Stimulated activated CD8-positive, alpha-beta memory T cell treated with anti-CD3 and anti-CD28 coated beads, Interleukin-4, amount 100 ng/mL, for 1 hour (primary cell): ENCODE data around the gene COX10.

ENCODE experiments used
- DNase-seq, 2 donors: peaks; one replicate each; pipeline ENCODE4 v3.0.0-alpha.2; 2020; ENCODE audit warnings: low read depth in 2 of 2, low spot score in 1 of 2

Gene COX10

DNA sequence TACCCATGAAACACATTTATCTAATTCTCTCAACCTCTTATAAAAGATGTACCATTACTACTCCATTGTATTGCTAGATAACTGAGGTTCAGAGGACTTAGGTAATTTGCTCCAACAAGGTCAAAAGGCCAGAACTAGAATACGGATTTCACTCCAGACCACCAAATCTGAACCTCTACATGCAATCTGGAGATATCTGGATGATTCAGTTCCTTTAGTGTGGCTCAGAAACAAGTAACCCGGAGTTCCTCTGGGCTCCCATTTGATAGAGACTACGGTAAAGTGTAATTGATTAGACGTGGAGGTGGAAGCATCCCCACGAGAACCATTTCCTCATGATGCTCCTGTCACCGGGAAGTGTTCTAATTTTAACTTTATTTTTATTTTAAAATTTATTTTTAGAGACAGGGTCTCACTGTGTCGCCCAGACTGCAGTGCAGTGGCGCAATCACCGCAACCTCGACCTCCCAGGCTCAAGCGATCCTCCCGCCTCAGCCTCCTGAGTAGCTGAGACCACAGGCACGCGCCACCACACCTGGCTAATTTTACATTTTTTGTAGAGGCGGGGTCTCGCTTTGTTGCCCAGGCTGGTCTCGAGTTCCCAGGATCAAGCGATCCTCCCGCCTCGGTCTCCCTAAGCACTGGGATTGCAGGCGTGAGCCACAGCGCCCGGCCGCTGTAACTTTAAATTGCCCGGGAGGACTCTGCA lies 608 bp upstream of the COX10 start:
- DNase-seq: peak in 1 of 2 donors; percentile 3

DNA sequence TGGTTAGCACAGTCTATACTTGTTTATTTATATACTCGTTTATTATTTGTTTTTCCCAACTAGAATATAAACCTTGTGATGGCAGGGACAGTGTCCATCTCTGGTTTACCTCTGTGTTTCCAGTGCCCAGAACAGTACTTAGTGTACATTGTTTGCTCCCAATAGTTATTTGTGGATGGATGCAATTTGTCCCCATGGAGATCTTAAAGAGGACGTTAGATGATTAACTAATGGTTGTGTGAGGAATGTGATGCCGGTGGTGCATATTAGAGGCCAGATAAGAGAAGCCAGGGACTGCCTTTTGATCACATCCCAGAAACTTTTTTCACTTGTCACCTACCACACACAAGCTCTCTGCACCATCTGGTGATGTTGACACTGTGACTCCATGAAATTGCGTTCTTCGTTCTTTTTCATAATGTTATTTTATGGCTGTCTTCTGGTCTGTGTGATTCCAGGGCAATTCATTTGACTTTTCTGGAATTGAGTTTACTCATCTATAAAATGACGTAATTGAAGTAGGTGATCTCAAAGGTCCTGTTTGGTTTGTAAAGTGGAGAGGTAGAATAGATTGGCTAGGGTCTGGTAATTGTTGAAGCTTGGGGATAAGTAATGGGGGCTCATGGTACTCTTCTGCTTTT lies 1.2 kb downstream of the COX10 start:
- no peak for DNase-seq

DNA sequence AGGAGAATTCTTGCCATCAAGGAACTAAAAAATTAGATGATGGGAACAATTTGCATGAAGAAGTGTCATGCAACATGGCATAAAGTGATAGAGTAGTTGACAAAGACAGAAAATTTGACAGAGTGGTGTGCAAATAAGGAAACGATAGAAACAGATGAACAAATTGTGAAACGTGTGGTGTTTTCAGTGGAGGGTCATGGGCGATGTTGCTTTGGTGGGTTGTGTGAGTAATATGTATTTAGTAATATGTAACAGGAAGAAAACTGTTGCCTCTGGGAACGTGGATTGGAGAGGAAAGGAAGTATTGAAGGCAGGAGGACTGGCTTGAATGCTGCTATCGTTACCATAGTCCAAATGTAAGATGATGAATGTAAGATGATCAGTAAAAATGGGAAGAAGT lies 3.6 kb downstream of the COX10 start:
- DNase-seq: no peak

DNA sequence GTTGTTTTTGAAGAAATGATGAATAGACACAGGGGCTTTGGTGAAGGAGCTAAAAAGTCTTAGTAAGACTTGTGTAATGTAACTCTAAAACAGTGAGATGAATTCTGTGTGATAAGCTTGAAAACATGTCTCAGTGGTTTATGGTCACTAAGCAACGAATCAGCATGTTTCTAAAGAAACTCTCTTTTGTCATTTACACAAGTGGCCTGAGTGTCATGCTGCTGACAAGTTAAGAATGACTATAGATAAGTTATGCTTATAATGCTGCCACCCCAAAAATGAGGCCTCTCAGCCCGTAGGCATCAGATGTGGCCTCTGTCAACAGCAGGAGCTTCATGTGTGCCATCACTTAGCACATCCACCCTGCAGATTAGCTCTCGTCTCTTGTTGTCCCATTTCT lies 8.7 kb downstream of the COX10 start:
- no peak for DNase-seq

DNA sequence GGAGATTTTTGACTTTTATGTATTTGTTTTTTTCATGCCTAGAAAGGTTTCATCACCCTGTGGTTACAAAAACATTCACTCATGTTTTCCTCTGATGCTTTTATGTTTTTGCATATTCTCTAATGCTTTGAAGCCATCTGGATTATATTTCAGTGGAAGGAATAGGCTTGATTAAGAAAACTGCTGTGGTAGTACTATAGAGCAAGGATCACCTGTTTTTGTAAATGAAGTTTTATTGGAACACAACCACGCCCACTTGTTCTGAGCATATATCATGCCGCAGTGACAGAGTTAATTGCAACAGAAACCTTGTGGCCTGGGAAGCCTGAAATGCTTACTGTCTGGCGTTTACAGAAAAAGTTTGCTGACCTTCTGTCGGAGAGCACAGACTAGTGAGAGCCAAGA lies 11.5 kb downstream of the COX10 start:
- no peak for DNase-seq

DNA sequence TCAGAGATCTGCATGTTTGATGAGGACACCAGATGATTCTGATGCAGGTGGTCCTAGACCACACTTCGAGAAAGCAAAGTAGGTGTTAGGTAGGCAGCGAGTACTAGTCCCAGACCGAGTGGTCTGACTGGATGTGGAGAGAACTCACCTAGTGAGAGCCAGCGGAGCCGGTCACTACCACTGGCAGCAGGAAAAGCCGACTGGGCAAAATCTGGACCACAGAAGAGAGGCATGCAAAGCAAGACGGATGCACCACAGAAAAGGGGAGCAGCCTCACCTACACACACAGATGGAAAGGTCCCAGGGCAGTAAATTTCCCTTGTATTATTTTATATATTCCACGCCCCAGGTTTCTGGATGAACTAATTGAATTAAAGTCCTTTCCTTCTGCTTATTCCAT lies 13.5 kb downstream of the COX10 start:
- DNase-seq: no peak

DNA sequence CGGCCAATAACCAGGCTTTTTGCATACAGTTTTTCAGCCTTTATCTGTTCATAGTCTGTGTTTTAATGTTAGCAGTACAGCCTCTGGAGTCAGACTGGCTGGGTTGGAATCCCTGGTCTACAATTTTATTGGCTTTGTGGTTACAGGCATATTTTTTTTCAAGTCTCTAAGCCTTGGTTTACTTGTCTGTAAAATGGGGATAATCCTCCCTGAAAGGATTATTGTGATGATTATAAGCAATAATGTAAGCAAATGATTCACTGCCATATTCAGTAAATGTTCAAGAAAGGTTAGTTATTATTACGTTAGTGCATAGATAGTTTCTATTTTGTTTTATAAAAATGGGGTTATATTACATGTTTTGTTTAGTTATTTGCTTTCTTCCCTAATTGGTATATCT lies 15.7 kb downstream of the COX10 start:
- no peak for DNase-seq

DNA sequence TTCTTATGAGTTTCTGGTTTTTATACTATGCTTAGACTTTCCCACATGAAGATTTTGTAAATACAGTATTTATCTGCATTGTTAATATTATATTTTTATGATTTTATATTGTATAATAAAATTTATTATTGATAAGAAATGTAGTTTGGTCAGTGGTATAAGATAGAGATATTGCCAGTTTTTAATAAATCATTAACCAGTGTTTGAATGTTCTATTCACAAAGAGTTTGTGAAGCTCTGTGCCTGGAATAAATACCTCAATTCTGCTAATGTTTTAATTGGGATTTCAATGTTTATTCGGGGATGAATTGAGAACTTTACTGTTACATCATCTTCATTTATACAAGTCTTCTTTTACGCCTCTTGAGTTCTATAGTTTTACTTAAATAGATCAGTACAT lies 16.9 kb downstream of the COX10 start:
- no peak for DNase-seq

- DNase-seq: no peak
These were observed 19.9 kb downstream of the COX10 start for GRCh38 chr17:14089179-14089578.

- DNase-seq: no peak
These were observed 22.1 kb downstream of the COX10 start for GRCh38 chr17:14091367-14091766.

- no peak for DNase-seq
These were observed 23.5 kb downstream of the COX10 start for GRCh38 chr17:14092808-14093207.

GRCh38 chr17:14094676-14095601 lies 25.6 kb downstream of the COX10 start:
- DNase-seq: no peak

DNA sequence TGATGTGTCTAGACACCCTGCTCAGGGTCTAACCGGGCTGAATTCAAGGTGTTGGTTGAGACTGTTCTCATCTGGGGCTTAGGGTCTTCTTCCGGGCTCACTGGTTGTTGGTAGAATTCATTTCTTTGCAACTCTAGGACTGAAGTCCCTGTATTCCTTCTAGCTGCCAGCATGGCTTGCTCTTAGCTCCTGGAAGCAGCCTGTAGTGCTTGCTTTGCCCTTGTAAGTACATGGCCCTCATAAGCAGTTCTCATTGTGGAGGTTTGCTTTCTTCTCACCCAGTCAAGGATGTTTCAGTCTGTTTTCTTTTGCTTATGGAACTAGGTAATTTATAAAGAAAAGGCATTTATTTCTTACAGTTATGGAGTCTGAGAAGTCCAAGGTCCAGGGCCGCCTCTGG lies 26.3 kb downstream of the COX10 start:
- no peak for DNase-seq

DNA sequence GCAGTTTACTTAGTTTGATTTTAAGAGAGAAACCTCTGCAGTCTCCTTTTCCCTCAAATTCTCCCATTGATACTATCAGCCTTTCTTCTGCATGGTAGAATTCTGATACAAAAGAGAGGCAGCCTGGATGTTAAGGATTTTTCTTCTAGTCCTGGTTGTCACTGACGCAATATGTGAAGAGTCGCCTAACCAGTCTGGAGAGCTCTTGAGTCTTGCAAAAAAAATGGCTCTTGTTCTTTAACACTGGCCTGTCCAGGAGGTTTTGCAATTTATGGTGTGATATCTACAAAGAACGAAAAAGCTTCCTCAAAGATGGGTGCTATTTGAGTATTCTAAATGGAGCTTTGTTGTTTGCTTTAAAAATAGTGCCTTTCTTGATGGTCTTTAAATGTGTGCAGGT lies 28.9 kb downstream of the COX10 start:
- no peak for DNase-seq

DNA sequence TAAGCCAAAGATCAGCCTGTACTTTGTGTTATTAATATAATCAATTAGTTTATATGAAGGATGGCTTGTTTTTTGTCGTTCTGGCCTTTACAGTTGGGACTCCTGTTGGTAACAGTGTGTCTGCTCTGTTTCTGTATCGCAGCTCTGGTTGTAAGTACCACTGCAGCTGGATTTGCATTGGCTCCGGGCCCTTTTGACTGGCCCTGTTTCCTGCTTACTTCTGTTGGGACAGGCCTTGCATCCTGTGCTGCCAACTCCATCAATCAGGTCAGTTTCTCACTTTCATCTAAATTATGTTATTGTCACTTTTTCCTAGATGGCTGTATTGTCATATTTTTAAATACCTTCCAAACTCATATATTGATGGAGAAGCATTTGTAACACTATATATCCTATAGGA lies 32.7 kb downstream of the COX10 start:
- no peak for DNase-seq

DNA sequence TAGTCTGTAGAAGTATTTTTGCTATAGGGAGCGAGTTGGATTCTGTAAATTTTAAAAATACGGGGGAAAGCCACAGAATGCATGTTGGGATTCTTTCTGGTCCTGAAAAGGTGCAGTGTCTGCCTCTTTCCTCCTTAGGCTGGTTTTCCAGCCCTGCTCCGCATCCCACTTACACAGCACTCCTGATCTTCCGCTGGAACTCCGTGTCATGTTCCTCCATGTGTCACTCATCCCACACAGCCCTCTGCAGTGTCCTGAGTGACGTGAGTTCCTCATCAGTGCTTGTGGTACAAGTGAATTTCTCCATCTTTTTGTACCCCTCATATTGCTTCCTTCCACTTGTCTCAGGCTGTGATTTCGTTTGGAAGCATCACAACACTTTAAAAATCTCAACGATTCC lies 34.5 kb downstream of the COX10 start:
- DNase-seq: no peak

- no peak for DNase-seq
These were observed 35.4 kb downstream of the COX10 start for GRCh38 chr17:14104734-14105133.

GRCh38 chr17:14107889-14108288 lies 38.6 kb downstream of the COX10 start:
- no peak for DNase-seq

GRCh38 chr17:14112407-14112806 lies 43.1 kb downstream of the COX10 start:
- DNase-seq: no peak

- no peak for DNase-seq
These were observed 43.8 kb downstream of the COX10 start for GRCh38 chr17:14113137-14113536.

- DNase-seq: no peak
These were observed 47.1 kb downstream of the COX10 start for GRCh38 chr17:14116263-14117024.
